Hepatocyte (in vitro differentiated cells): ENCODE data around the gene TAF10. TPM values are rescaled to one million over a fixed set of nuclear protein-coding genes. Genes with fewer than 3 reads are reported as not detected.

Experiments
- DNase-seq: peaks from one replicate; pipeline ENCODE4 v3.0.0-alpha.2; 2016; ENCODE audit warnings: low spot score
- H2AFZ ChIP-seq: fragments of 200-600 bp; sonication (generic); 2 replicates; pipeline ENCODE4 v1.6.0; 2016; ENCODE audit warnings: antibody characterized with exemption, mild to moderate bottlenecking
- H3K27ac ChIP-seq: fragments of 200-600 bp; sonication (generic); 2 replicates; pipeline ENCODE4 v1.5.1; 2016; ENCODE audit warnings: mild to moderate bottlenecking
- H3K27me3 ChIP-seq: fragments of 200-600 bp; sonication (generic); 2 replicates; pipeline ENCODE4 v1.6.1; 2016
- H3K36me3 ChIP-seq: fragments of 200-600 bp; sonication (generic); replicated peaks from 2 replicates; pipeline ENCODE4 v1.5.1; 2016; ENCODE audit warnings: low read depth; ENCODE audit not compliant: insufficient read depth
- H3K4me1 ChIP-seq: fragments of 200-600 bp; sonication (generic); 2 replicates; pipeline ENCODE4 v1.5.1; 2016; ENCODE audit warnings: mild to moderate bottlenecking, moderate library complexity; ENCODE audit not compliant: insufficient read depth
- H3K4me2 ChIP-seq: fragments of 200-600 bp; sonication (generic); 2 replicates; pipeline ENCODE4 v1.6.0; 2016
- H3K4me3 ChIP-seq: fragments of 200-600 bp; sonication (generic); 2 replicates; pipeline ENCODE4 v1.5.1; 2016; ENCODE audit warnings: mild to moderate bottlenecking
- H3K79me2 ChIP-seq: fragments of 200-600 bp; sonication (generic); 2 replicates; pipeline ENCODE4 v1.6.0; 2017; ENCODE audit warnings: mild to moderate bottlenecking
- H3K9me2 ChIP-seq: fragments of 200-600 bp; sonication (generic); replicated peaks from 2 replicates; pipeline ENCODE4 v1.6.0; 2017; ENCODE audit warnings: mild to moderate bottlenecking; ENCODE audit not compliant: insufficient read depth
- H3K9me3 ChIP-seq: fragments of 200-600 bp; sonication (generic); 2 replicates; pipeline ENCODE4 v1.5.1; 2016; ENCODE audit warnings: low read depth, mild to moderate bottlenecking
- H4K20me1 ChIP-seq: fragments of 200-600 bp; sonication (generic); 2 replicates; pipeline ENCODE4 v1.6.0; 2016; ENCODE audit warnings: mild to moderate bottlenecking; ENCODE audit not compliant: insufficient read depth, poor library complexity, severe bottlenecking
- CTCF ChIP-seq: fragments of 200-600 bp; sonication (generic); IDR thresholded peaks from 2 replicates; pipeline ENCODE4 v1.5.1; 2016; ENCODE audit warnings: antibody characterized with exemption, mild to moderate bottlenecking; ENCODE audit not compliant: poor library complexity
- EZH2 ChIP-seq: fragments of 200-600 bp; sonication (generic); IDR thresholded peaks from 2 replicates; pipeline ENCODE4 v1.6.1; 2016; ENCODE audit warnings: antibody characterized with exemption, mild to moderate bottlenecking, borderline replicate concordance
- EZH2phosphoT487 ChIP-seq: fragments of 200-600 bp; sonication (generic); IDR thresholded peaks from one replicate; pipeline ENCODE4 v1.6.1; 2018; ENCODE audit warnings: antibody characterized with exemption, mild to moderate bottlenecking, low read depth, moderate library complexity; ENCODE audit not compliant: unreplicated experiment, severe bottlenecking
- whole genome bisulfite sequencing: methylation state at CpG from one replicate; pipeline ENCODE4 v1.1.6; 2016; ENCODE audit warnings: low lambda C conversion rate; ENCODE audit errors: missing lambda C conversion rate; 5-methylcytosine and 5-hydroxymethylcytosine counted together
- polyA plus RNA-seq: library from polyadenylated mRNA; unstranded; fragments of >200 nt; fragmentation: Nextera tagmentation; extraction: Ambion mirVana; gene quantifications from 2 replicates; pipeline ENCODE4 v1.2.1, GENCODE V29; 2016
- total RNA-seq: library from RNA; depleted of rRNA; stranded (reverse); fragments of >200 nt; gene quantifications from 2 replicates; pipeline ENCODE4 v1.2.3, GENCODE V29; 2014

Gene TAF10
- total and polyA plus RNA-seq, 2 experiments from 2014 or later = 33.3 to 295 TPM

GRCh38 chr11:6599881-6600390, 12.1 kb downstream of the TAF10 start:
- DNase-seq = no peak
- H3K9me3 ChIP-seq = no peaks in the 10 kb centered on the region
- H3K79me2 ChIP-seq = peaks cover 50% of the 10 kb centered on the region
- H3K4me1 ChIP-seq = peaks cover 17% of the 10 kb centered on the region
- H3K9me2 ChIP-seq = no peaks in the 10 kb centered on the region
- H3K36me3 ChIP-seq = no peaks in the 10 kb centered on the region
- no peak overlapping the region for H2AFZ ChIP-seq
- H4K20me1 ChIP-seq = no peaks in the 10 kb centered on the region
- no peak overlapping the region for H3K4me2 ChIP-seq
- TF ChIP-seq CTCF (no peak), EZH2phosphoT487 (no peak), EZH2 (no peak)
- H3K4me3 ChIP-seq = no peak overlapping the region
- no peaks in the 10 kb centered on the region for H3K27me3 ChIP-seq
- WGBS = 93% methylated on average over 2 of the region's 2 CpGs
- no peak overlapping the region for H3K27ac ChIP-seq

- whole genome bisulfite sequencing = 100% methylated on average over 1 of the region's 1 CpG
- Histone ChIP-seq H2AFZ (no peak overlapping the region), H3K9me2 (no peaks in the 10 kb centered on the region), H3K4me2 (no peak overlapping the region), H3K27ac (peak overlapping the region; percentile 37), H3K4me3 (no peak overlapping the region), H3K27me3 (no peaks in the 10 kb centered on the region), H4K20me1 (no peaks in the 10 kb centered on the region), H3K4me1 (peaks cover 17% of the 10 kb centered on the region), H3K9me3 (no peaks in the 10 kb centered on the region), H3K36me3 (no peaks in the 10 kb centered on the region), H3K79me2 (peaks cover 45% of the 10 kb centered on the region)
- no peak for DNase-seq
- TF ChIP-seq EZH2 (no peak), CTCF (no peak), EZH2phosphoT487 (no peak)
These were observed 12.6 kb downstream of the TAF10 start for GRCh38 chr11:6599449-6599848.

- H3K4me3 ChIP-seq = no peak overlapping the region
- H3K27ac ChIP-seq = peak overlapping the region; percentile 37
- H4K20me1 ChIP-seq = no peaks in the 10 kb centered on the region
- H2AFZ ChIP-seq = no peak overlapping the region
- H3K36me3 ChIP-seq = no peaks in the 10 kb centered on the region
- no peaks in the 10 kb centered on the region for H3K9me3 ChIP-seq
- H3K27me3 ChIP-seq = no peaks in the 10 kb centered on the region
- no peak overlapping the region for H3K4me2 ChIP-seq
- no peaks in the 10 kb centered on the region for H3K9me2 ChIP-seq
- WGBS = 88% methylated on average over 3 of the region's 3 CpGs
- DNase-seq = peak; percentile 33
- H3K79me2 ChIP-seq = peaks cover 44% of the 10 kb centered on the region
- no peak for TF ChIP-seq CTCF
- TF ChIP-seq EZH2 = no peak
- no peak for TF ChIP-seq EZH2phosphoT487
- peaks cover 17% of the 10 kb centered on the region for H3K4me1 ChIP-seq
These were observed 13.5 kb downstream of the TAF10 start for GRCh38 chr11:6598555-6598954.
